GM18873 (cell line): ENCODE data around the gene IL34.
"Not testable (repeated sequence)": the region's sequence is repeated elsewhere in the genome, so short reads cannot be mapped to it uniquely, and the experiment has no call there.

Source experiments
- ATAC-seq: cut with Tn5 transposase; IDR thresholded peaks from one replicate; pipeline ENCODE4 v1.9.1; 2021; ENCODE audit warnings: mild to moderate bottlenecking, moderate library complexity, moderate number of reproducible peaks; ENCODE audit not compliant: unreplicated experiment, low FRiP score

IL34 gene

DNA sequence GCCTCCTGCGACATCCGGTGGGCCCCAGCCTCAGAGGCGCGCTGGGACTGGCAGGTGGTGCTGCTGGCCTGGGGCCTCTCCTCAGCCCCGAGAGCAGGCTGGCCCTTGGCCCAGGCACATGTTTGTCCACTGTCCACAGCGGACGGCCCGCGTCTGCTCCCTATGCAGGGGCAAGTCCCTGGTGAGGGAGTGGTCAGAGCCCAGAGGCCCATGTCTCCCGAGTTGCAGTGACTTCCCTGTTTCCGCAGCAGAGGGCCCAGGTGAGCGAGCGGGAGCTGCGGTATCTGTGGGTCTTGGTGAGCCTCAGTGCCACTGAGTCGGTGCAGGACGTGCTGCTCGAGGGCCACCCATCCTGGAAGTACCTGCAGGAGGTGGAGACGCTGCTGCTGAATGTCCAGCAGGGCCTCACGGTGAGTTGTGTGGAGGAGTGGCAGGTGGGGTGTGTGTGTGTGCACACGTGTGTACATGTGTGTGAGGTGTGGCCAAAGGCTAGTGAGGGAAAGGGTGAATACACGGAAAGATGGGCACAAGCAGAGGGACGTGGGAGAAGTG is 10.4 kb downstream of the IL34 start:
- no peak for ATAC-seq

DNA sequence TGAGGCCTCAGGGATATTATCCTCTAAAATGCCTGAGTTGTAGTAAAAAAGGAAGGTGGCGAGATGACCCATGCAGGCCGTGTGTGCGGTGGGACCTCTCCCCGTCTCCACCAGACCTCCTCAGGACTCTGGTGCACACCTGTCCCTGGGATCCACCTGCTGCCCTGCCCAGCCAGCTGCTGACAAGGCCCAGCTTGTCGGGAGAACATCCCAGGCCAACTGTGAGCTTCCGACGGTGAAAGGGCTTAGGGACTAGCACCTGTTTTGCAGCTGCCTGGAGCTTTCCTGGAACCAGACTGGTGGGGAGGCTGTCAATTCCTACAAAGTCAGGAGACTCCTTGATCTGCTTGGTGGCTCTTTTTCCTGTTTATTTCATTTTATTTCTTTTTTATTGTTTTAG is 11.6 kb downstream of the IL34 start:
- no peak for ATAC-seq

DNA sequence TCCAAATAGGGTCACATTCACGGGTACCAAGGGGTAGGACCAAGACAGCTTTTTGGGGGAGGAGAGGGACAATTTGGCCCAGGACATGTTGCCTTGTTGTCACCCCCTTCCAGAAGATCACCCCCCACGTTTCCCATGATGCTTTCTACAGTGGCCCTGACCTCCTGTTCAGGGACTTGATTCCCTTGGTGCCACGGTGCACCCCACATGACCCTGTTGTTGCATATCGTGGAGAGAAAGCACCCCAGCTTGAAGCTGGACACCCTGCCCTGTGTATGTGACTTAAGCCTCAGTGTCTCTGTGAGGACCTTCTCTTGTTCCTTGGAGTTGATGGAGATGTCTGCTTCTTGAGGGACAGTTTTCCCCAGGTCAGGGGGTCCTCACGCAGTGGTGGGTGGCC is 12.6 kb downstream of the IL34 start:
- ATAC-seq: no peak

DNA sequence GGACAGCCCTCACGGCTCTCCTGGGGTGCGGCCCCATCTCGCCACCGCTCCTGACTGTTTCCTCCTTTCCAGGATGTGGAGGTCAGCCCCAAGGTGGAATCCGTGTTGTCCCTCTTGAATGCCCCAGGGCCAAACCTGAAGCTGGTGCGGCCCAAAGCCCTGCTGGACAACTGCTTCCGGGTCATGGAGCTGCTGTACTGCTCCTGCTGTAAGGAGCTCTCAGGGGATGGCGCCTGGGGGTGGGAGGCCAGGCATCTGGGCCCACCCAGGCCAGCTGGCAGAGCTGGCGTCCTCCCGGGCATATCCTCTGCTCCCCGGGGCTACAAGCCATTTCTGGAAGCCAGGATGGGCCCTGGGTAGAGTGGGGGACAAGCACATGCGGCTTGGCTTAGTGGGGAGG is 13.2 kb downstream of the IL34 start:
- no peak for ATAC-seq

DNA sequence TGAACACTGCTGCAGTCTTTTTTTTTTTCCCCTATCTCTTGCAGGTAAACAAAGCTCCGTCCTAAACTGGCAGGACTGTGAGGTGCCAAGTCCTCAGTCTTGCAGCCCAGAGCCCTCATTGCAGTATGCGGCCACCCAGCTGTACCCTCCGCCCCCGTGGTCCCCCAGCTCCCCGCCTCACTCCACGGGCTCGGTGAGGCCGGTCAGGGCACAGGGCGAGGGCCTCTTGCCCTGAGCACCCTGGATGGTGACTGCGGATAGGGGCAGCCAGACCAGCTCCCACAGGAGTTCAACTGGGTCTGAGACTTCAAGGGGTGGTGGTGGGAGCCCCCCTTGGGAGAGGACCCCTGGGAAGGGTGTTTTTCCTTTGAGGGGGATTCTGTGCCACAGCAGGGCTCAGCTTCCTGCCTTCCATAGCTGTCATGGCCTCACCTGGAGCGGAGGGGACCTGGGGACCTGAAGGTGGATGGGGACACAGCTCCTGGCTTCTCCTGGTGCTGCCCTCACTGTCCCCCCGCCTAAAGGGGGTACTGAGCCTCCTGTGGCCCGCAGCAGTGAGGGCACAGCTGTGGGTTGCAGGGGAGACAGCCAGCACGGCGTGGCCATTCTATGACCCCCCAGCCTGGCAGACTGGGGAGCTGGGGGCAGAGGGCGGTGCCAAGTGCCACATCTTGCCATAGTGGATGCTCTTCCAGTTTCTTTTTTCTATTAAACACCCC is 13.8 kb downstream of the IL34 start:
- ATAC-seq: no peak

DNA sequence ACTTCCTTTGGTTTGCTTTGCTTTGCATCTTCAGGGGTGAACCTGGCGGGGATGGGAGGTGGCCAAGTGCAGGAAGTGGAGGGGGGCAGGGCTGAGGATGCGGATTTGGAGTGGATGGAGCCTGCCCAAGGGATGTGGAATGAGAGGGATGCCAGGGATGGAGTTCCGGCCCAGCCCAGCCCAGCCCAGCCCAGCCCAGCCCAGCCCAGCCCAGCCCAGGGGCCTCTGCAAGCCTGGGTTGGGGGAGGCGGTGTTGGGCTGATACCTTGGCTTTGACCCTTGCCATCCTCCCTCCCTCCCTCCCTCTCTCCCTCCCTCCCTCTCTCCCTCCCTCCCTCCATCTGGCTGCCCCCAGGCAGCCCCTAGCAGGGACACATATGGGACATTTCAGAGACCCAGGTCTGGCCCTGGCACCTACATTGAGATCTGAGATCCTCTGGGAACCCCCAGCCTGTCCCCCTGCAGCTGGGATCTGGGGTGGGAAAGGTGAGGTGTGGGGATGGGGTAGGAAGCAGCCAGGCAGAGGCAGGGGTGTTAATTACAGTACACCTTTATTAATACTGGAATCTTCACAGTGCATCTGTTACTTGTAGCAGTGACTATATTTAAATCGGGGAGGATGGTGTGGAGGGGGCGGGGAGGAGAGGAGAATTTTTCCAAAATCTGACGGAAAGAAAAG is 14.5 kb downstream of the IL34 start:
- no peak for ATAC-seq

DNA sequence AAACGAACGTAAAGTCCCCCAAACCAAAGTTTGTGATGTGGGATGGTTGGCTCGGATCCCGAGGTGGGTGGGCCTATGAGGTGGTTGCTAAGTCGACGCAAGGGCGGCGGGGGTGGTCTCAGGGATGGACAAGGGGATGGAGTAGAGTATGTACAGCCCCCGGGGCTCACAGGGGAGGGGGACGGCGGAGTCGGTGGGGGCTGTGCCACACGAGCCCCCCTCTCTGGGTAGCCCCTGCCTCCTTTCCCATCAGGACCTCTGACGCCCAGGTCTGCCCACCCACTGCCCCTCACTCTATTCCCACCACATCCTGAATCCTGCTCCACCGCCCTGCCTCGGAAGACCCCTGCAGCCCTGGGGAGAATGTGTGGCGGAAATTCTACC is 15.2 kb downstream of the IL34 start:
- ATAC-seq: no peak

DNA sequence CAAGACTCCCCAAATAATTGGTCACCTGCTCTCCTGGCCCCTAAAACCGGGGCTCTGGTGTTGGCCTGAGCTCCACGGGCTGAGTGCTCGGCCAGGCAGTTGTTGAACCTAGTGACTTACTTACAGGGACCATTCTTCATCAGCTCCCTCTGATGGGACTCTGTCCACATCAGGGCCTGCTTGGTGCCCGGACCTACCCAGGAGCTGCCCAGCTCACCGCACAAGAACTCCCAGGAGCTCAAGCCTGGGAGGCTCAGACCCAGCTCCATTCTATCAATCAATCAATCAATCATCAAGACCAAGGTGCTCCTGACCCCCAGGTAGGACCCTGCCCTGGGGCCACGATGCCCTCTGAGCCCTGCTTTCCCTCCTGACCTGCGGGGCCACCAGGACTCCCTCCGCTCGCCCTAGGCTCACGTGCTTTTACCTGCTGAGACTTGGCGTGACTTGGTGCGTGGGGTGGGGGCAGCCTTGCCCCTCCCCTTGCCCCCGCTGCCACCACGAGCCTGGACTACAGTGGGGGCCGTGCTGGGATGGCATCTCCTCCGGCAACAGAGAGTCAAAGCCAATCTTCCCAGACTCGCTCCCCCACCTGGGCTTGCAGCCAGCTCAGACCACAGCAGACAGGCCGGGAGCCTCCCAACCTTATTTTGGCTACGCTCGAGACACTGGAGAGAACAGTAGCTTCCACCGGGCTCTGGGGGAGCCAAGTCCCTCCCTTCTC is 15.7 kb downstream of the IL34 start:
- ATAC-seq: no peak

DNA sequence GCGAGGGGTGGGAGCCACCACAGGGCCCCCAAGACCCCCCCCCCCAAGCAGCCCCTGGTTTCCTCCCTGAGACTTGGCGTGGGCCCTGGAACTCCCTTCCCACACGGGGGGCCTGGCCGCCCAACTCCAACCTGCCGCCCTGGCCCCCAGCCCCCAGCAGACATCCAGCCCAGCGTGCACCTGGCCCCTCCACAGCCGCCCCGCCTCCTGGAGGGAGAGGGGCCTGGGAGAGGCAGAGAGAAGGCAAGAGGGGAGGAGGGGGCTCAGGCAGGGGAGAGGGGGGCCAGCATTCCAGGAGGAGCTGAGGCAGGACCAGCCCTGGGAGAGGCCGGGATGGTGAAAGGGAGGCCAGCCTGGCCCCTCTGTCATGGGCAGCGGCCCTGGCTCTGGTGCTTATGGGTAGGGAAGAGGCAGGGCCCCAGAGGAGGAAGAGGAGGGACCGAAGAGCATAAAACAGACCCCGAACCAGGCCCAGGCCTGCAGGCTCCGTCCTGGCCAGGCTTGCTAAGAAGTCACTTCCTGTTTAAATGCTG is 16.7 kb downstream of the IL34 start:
- no peak for ATAC-seq

DNA sequence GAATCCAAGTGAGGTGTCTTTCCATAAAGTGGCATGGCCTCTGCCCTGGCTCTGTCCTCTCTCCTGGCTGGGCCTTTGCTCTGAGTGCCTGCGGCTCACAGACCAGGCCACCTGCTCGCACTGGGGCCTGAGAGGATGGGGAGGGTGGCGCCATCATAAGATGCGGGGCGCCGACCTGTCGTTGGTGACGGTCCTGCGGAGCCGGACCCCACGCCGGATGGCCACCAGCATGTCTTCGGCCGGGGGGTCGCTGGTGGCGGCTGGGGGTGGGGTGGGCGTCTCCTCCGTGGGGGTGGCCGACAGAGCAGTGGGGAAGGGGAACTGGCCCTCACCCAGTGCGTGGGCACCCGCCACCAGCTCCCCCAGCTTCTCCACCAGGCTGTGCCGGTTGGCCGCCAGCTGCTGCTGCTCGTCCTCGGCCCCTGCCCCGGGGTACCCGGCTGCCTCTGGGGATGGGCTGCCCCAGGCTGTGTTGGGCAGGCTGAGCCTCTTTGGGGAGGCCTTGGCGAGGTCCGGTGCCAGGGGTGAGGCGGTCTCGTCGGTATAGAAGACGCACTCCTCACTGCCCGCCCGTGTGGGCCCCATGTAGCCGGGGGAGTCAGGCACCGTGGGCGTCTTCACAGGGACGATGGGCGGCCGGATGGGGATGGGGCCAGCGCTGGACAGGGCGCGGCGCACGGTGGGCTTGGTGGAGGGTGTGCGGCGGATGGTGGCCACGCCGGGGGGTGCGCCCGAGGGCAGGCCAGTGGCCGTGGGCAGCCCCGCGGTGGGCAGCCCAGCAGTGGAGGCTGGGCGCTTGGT is 17.4 kb downstream of the IL34 start:
- no peak for ATAC-seq

DNA sequence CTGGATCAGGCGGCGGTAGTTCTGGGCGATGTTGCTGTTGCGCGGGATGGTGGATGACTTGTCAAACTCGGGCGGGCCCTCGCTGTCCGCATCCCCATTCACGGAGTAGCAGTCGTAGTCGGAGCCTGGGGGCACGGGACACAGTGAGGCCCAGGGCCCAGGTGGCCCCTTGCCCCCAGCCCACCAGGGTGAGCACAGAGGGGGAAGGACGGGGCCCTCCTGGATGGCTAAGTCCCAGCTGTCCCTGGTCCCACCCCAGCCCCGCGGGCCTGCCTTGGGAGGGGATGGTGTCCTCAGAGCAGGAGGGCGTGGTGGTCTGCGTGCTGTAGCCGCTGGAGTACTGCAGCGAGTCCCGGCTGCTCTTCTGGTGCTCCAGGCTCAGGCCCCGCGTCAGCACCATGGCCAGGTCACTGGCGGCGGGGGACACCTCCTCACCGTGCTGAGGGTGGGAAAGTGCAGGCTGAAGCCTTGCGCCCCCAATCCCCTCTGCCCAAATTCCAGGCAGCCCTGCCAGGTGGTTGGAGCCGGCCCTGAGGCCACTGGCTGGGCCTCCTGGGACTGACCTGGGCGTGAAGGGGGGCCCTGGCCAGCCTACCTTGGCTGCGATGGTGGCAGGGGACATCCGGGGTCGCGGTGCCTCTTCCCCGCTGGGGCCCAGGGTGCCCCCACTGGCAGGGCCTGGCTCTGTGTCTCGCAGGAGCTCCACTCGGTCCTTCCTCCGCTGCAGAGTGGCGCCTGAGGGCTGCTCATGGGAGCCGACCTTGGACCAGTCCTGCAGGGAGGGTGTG is 18.2 kb downstream of the IL34 start:
- no peak for ATAC-seq

DNA sequence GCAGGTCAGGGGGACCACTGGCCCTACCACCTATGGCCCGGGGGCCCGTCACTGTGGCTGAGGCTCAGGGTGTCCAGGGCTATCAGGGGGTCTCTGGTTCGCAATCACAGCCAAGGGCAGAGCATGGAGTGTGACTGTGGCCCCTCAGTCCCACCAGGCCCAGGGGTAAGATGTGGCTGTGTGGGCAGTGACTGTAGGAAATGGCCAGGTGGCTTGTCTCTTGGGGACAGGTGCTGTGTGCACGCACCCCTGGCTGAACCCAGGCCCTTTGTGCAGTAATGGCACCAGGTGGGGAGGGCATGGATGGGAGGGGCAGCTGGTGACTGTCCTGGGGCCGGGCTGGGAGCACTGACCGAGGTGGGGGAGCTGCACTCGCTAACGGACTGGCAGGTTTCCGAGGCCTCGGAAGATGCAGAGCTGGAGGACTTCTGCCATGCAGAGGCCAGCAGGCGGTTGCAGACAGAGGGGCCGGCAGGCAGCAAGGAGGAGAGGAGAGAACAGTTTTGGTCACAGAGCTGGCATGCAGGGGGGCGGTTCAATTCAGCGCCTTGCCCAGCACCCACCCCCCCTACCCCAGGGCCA is 18.8 kb downstream of the IL34 start:
- no peak for ATAC-seq

DNA sequence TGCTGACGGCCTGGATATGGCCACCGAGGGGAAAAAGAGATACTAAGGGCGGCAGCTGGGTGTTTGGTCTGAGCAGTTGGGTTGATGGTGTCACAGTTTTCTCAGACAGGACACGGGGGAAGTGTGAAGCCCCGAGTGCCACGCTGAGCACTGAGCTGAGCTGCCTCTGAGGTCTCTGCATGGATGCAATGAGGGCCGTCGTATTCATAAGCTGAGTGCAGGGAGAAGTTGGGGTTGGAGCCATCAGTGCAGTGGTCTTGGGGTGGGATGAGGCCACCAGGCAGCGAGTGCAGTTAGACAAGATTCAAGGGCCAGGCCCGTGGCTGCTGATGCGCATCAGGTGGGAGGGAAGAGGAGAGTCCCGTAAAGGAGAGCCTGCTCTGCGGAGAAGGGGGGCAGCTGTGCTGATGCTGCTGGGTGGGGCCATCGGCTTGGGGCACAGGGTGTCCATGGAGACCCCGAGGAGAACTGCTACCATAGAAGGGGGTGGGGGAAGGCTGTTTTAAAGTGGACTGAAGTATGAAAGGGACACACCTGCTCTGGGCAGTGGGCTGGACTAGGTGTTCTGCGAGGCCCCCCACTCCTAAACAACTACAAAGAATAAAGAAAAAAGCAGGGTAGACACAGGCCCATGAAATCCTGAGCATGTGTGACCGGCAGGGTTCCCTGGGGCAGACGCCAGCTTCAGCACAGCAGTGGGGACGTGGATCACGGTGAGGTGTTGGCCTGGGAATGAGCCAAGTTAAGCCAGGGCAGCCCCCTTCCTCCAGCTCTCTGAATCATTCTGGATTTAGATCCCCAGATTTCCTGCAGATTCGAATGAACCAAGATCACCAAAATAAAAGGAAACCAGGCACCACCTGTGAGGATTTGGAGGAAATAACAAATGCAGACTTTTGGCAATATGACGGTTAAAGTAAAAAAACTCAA is 19.7 kb downstream of the IL34 start:
- ATAC-seq: no peak

DNA sequence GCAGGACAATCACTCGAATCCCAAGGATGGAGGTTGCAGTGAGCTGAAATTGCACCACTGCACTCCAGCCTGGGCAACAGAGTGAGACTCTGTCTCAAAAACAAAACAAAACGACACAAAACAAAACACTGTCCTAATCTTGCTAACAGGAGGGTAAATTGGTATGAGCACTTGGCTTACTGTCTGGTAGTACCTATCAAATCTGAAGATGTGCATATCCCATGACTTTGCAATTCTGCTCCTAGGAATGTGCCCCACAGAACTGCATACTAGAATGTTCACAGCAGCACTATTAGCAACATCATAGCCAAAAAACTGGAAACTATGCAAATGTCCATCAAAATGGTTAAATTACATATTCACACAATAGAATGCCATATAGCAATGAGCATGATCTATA is 23.8 kb downstream of the IL34 start:
- ATAC-seq: no peak

DNA sequence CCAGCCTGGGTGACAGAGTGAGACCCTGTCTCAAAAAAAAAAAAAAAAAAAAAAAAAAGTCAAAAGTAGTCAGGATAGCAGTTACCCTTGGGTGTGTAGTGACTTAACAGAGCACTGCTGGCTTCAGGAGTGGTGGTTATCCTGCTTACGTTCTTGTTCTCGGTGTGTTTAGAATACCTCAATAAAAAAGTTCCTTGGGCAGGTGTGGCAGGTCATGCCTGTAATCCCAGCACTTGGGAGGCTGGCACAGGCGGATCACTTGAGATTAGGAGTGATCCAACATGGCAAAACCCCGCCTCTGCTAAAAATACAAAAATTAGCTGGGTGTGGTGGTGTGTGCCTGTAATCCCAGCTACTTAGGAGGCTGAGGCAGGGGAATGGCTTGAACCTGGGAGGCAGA is 24.6 kb downstream of the IL34 start:
- not testable (repeated sequence) for ATAC-seq

DNA sequence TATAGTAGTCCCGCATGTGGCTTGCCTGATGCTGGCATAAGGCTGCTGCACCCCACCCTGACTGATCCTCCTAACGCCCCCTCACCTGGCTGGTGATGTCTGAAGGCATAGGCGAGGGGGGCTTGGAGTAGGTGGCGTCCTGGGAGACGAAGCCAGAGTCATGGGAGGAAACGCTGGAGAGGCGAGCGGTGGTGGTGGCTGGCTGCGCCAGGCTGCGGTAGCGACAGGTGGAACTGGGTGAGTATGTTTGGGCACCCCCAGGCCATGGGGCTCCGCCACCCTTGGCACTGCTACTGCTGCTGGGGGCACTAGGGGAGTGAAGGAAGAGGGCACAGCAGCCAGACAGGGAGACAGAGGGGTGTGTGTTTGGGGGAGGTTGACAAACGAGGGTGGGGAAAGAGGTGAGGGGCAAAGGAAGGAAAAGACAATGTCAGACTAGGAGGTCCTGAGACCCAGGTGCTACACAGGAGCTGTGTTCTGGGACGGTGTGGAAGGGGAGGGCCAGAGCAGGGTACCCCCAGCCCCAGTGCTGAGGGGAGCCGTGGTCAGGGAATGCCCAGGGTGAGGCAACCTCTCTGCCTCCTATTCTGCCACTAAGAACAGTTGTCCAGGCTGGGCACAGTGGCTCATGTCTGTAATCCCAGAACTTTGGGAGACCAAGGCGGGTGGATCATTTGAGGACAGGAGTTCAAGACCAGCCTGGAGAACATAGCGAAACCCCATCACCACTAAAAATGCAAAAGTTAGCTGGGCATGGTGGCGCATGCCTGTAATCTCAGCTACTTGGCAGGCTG is 28.1 kb downstream of the IL34 start:
- no peak for ATAC-seq

DNA sequence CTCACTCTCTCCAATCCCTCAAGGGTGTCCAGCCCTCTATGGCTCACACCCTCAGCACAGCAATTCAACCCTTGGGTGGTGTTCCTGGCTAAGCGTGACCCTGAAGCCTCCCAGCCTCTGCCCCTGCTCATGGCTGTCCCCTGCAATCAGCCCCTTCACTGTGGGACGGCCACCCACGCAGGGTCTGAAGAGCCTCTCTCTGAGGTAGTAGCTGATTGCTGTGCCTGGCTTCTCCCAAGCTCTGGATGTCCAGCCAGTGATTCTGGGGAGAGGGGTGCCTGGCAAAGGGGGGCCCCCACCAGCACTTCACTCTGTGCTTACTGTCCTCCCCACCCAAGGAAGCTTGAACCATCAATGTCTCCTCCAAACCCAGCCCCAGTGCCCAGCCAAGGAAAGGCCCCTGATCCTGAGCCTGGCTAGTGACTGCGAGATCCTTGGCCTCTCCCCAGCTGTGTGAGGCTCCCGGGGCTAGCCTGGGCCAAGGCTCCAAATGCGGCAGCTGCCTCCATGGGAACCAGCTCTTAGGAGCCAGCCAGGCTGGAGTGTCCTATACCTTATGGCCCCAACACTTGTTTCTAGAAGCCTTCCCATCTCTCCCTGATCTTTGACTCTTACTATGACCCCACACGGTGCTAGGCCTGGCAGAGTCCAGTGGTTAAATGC is 29.6 kb downstream of the IL34 start:
- no peak for ATAC-seq
